GM12891 (cell line): ENCODE data around the gene CALML6.

Experiments used
- POLR2A ChIP-seq: IDR thresholded peaks from 2 replicates; pipeline ENCODE4 v1.6.1; 2011; ENCODE audit warnings: low read depth, low read length, control low read depth
- POLR2AphosphoS5 ChIP-seq: IDR thresholded peaks from 2 replicates; pipeline ENCODE4 v1.6.1; 2011; ENCODE audit warnings: low read depth, low read length, control low read depth
- POU2F2 ChIP-seq: IDR thresholded peaks from 2 replicates; pipeline ENCODE4 v1.6.1; 2011; ENCODE audit warnings: low read depth, mild to moderate bottlenecking, control low read depth, low read length, moderate library complexity
- SPI1 ChIP-seq: IDR thresholded peaks from 2 replicates; pipeline ENCODE4 v1.6.1; 2011; ENCODE audit warnings: low read depth, low read length, control low read depth

GRCh38 chr1:1965546-1965945 is 50.5 kb downstream of the CALML6 start:
- TF ChIP-seq POLR2AphosphoS5 (no peak), POLR2A (no peak), POU2F2 (no peak), SPI1 (no peak)
